Neural cell (in vitro differentiated cells): ENCODE results near the gene IL1A. TPM values are rescaled to one million over a fixed set of nuclear protein-coding genes. Genes with fewer than 3 reads are reported as not detected.

Source experiments
- H2AFZ ChIP-seq: fragments of 200-600, 300-800 bp; sonication (generic), shearing (Covaris generic); 2 replicates; pipeline ENCODE4 v1.6.0; 2014; ENCODE audit warnings: low read depth, mild to moderate bottlenecking, antibody characterized with exemption, low read length, moderate library complexity
- H3F3A ChIP-seq: fragments of 200-600 bp; shearing (Covaris generic); 2 replicates; pipeline ENCODE4 v1.6.1; 2016; ENCODE audit warnings: mild to moderate bottlenecking, moderate library complexity, mixed read lengths, antibody characterized with exemption, low read length; ENCODE audit not compliant: insufficient read depth, poor library complexity, severe bottlenecking
- H3K27ac ChIP-seq: fragments of 200-600, 300-800 bp; sonication (generic), shearing (Covaris generic); 2 replicates; pipeline ENCODE4 v1.5.1; 2014; ENCODE audit warnings: mild to moderate bottlenecking, low read length, moderate library complexity
- H3K27me3 ChIP-seq: fragments of 300-800, 200-600 bp; sonication (generic), shearing (Covaris generic); 2 replicates; pipeline ENCODE4 v1.6.0; 2014; ENCODE audit warnings: mild to moderate bottlenecking, low read depth, low read length, moderate library complexity; ENCODE audit not compliant: insufficient read depth
- H3K36me3 ChIP-seq: fragments of 300-800, 200-600 bp; sonication (generic), shearing (Covaris generic); 2 replicates; pipeline ENCODE4 v1.5.1; 2014; ENCODE audit warnings: mild to moderate bottlenecking, antibody characterized with exemption, low read length, moderate library complexity; ENCODE audit not compliant: insufficient read depth
- H3K4me2 ChIP-seq: fragments of 300-800, 200-600 bp; sonication (generic), shearing (Covaris generic); 2 replicates; pipeline ENCODE4 v1.6.0; 2014; ENCODE audit warnings: mild to moderate bottlenecking, low read length
- H3K4me3 ChIP-seq: fragments of 300-800, 200-600 bp; sonication (generic), shearing (Covaris generic); 2 replicates; pipeline ENCODE4 v1.5.1; 2014; ENCODE audit warnings: mild to moderate bottlenecking, low read length, moderate library complexity
- H3K79me2 ChIP-seq: fragments of 200-600 bp; shearing (Covaris generic); replicated peaks from 2 replicates; pipeline ENCODE4 v1.6.0; 2014; ENCODE audit warnings: mild to moderate bottlenecking, low read length, moderate library complexity; ENCODE audit not compliant: insufficient read depth
- H3K9ac ChIP-seq: fragments of 300-800, 200-600 bp; sonication (generic), shearing (Covaris generic); 2 replicates; pipeline ENCODE4 v1.6.1; 2016; ENCODE audit warnings: mild to moderate bottlenecking, low read length, mixed read lengths
- H3K9me2 ChIP-seq: fragments of 200-600 bp; shearing (Covaris generic); 2 replicates; pipeline ENCODE4 v1.6.1; 2016; ENCODE audit warnings: mild to moderate bottlenecking, low read length, mixed read lengths; ENCODE audit not compliant: insufficient read depth
- H3K9me3 ChIP-seq: fragments of 200-600, 300-800 bp; sonication (generic), shearing (Covaris generic); 2 replicates; pipeline ENCODE4 v1.6.1; 2016; ENCODE audit warnings: mild to moderate bottlenecking, mixed run types, low read length, moderate library complexity, mixed read lengths
- H4K20me1 ChIP-seq: fragments of 200-600 bp; shearing (Covaris generic); 2 replicates; pipeline ENCODE4 v1.6.1; 2016; ENCODE audit warnings: mild to moderate bottlenecking, mixed run types; ENCODE audit not compliant: insufficient read depth
- CTCF ChIP-seq: fragments of 450-650 bp; IDR thresholded peaks from 2 replicates; pipeline ENCODE4 v1.5.1; 2014; ENCODE audit warnings: antibody characterized with exemption, mild to moderate bottlenecking, moderate library complexity; ENCODE audit not compliant: poor library complexity, severe bottlenecking
- EP300 ChIP-seq: fragments of 450-650 bp; conservative IDR thresholded peaks from 2 replicates; pipeline ENCODE4 v1.6.1; 2014; ENCODE audit warnings: antibody characterized with exemption, mild to moderate bottlenecking, moderate library complexity; ENCODE audit not compliant: poor library complexity, severe bottlenecking
- EZH2 ChIP-seq: fragments of 200-600, 300-800 bp; shearing (Covaris generic), sonication (generic); IDR thresholded peaks from 2 replicates; pipeline ENCODE4 v1.6.1; 2014; ENCODE audit warnings: antibody characterized with exemption, low read length, borderline replicate concordance, mild to moderate bottlenecking; ENCODE audit not compliant: insufficient read depth, poor library complexity, severe bottlenecking
- MXI1 ChIP-seq: fragments of 450-650 bp; conservative IDR thresholded peaks from 2 replicates; pipeline ENCODE4 v1.6.1; 2014; ENCODE audit warnings: antibody characterized with exemption, mild to moderate bottlenecking; ENCODE audit not compliant: poor library complexity, severe bottlenecking
- POLR2AphosphoS5 ChIP-seq: IDR thresholded peaks from 2 replicates; pipeline ENCODE4 v1.6.1; 2012
- RAD21 ChIP-seq: fragments of 450-650 bp; conservative IDR thresholded peaks from 2 replicates; pipeline ENCODE4 v1.6.1; 2014; ENCODE audit warnings: antibody characterized with exemption, mild to moderate bottlenecking, moderate library complexity
- REST ChIP-seq: IDR thresholded peaks from 2 replicates; pipeline ENCODE4 v1.6.1; 2012; ENCODE audit warnings: borderline replicate concordance
- SMC3 ChIP-seq: fragments of 450-650 bp; conservative IDR thresholded peaks from 2 replicates; pipeline ENCODE4 v1.6.1; 2014; ENCODE audit warnings: antibody characterized with exemption, mild to moderate bottlenecking, moderate library complexity; ENCODE audit not compliant: poor library complexity
- TAF1 ChIP-seq: IDR thresholded peaks from 2 replicates; pipeline ENCODE4 v1.6.1; 2012; ENCODE audit warnings: low read depth
- polyA plus RNA-seq: library from polyadenylated mRNA; depleted of rRNA; stranded (reverse); fragments of >200 nt; gene quantifications from 2 replicates; pipeline ENCODE4 v1.2.3, GENCODE V29; 2014

The IL1A gene
- polyA plus RNA-seq, 1 donor from 2014 or later = 0.14 TPM

- no peaks in the 10 kb centered on the region for H3K9me3 ChIP-seq
- no peaks in the 10 kb centered on the region for H3K27me3 ChIP-seq
- no peaks in the 10 kb centered on the region for H3K79me2 ChIP-seq
- H3K9me2 ChIP-seq = no peaks in the 10 kb centered on the region
- H3K4me3 ChIP-seq = no peak overlapping the region
- no peak overlapping the region for H3K9ac ChIP-seq
- H4K20me1 ChIP-seq = no peaks in the 10 kb centered on the region
- H3K36me3 ChIP-seq = no peaks in the 10 kb centered on the region
- no peak overlapping the region for H3K27ac ChIP-seq
- H2AFZ ChIP-seq = no peak overlapping the region
- H3K4me2 ChIP-seq = no peak overlapping the region
- TF ChIP-seq REST (no peak), MXI1 (no peak), EP300 (no peak), TAF1 (no peak), RAD21 (no peak), POLR2AphosphoS5 (no peak), EZH2 (no peak), SMC3 (no peak), CTCF (no peak)
- H3F3A ChIP-seq = no peaks in the 10 kb centered on the region
Measured at GRCh38 chr2:112803691-112804521, 19.6 kb upstream of the IL1A start.

GRCh38 chr2:112800881-112801583 lies 16.7 kb upstream of the IL1A start:
- H3K9me2 ChIP-seq = no peaks in the 10 kb centered on the region
- no peak overlapping the region for H3K4me3 ChIP-seq
- no peaks in the 10 kb centered on the region for H3K79me2 ChIP-seq
- no peak overlapping the region for H2AFZ ChIP-seq
- H3K36me3 ChIP-seq = no peaks in the 10 kb centered on the region
- no peaks in the 10 kb centered on the region for H3F3A ChIP-seq
- no peak overlapping the region for H3K9ac ChIP-seq
- H3K4me2 ChIP-seq = no peak overlapping the region
- no peaks in the 10 kb centered on the region for H3K9me3 ChIP-seq
- no peaks in the 10 kb centered on the region for H3K27me3 ChIP-seq
- no peak overlapping the region for H3K27ac ChIP-seq
- no peaks in the 10 kb centered on the region for H4K20me1 ChIP-seq
- TF ChIP-seq POLR2AphosphoS5 (no peak), REST (no peak), CTCF (no peak), RAD21 (no peak), TAF1 (no peak), SMC3 (no peak)
